H9 (cell line): ENCODE measurements around the gene RNF227. TPM values are rescaled to one million over a fixed set of nuclear protein-coding genes. Genes with fewer than 3 reads are reported as not detected.

Experiments used
- DNase-seq: peaks from one replicate; pipeline ENCODE4 v3.0.0-alpha.2; 2017
- H2AFZ ChIP-seq: one replicate; pipeline ENCODE4 v1.6.1; 2013; ENCODE audit warnings: mild to moderate bottlenecking, low read length, control low read depth, moderate library complexity
- H2AK5ac ChIP-seq: 2 replicates; pipeline ENCODE4 v1.6.1; 2013; ENCODE audit warnings: low read length, control low read depth, mixed read lengths; ENCODE audit not compliant: insufficient read length
- H2BK120ac ChIP-seq: one replicate; pipeline ENCODE4 v1.6.1; 2013; ENCODE audit warnings: low read depth, mild to moderate bottlenecking, low read length, control low read depth, inconsistent platforms; ENCODE audit not compliant: poor library complexity, severe bottlenecking
- H2BK12ac ChIP-seq: 2 replicates; pipeline ENCODE4 v1.6.1; 2013; ENCODE audit warnings: low read length, control low read depth, mixed read lengths, low read depth; ENCODE audit not compliant: insufficient read length
- H2BK15ac ChIP-seq: 2 replicates; pipeline ENCODE4 v1.6.1; 2013; ENCODE audit warnings: low read depth, low read length, control low read depth
- H2BK20ac ChIP-seq: one replicate; pipeline ENCODE4 v1.6.1; 2013; ENCODE audit warnings: low read depth, mild to moderate bottlenecking, low read length, control low read depth, inconsistent platforms; ENCODE audit not compliant: poor library complexity, severe bottlenecking
- H2BK5ac ChIP-seq: 2 replicates; pipeline ENCODE4 v1.6.1; 2013; ENCODE audit warnings: low read length, control low read depth, mixed read lengths; ENCODE audit not compliant: insufficient read length
- H3K14ac ChIP-seq: 2 replicates; pipeline ENCODE4 v1.6.1; 2013; ENCODE audit warnings: low read length, control low read depth; ENCODE audit not compliant: insufficient read depth
- H3K18ac ChIP-seq: 2 replicates; pipeline ENCODE4 v1.6.1; 2013; ENCODE audit warnings: low read depth, mild to moderate bottlenecking, mixed read lengths, low read length, control low read depth; ENCODE audit not compliant: insufficient read length
- H3K23ac ChIP-seq: 2 replicates; pipeline ENCODE4 v1.6.1; 2013; ENCODE audit warnings: low read length, control low read depth, mixed read lengths, low read depth; ENCODE audit not compliant: insufficient read length
- H3K23me2 ChIP-seq: 2 replicates; pipeline ENCODE4 v1.6.1; 2013; ENCODE audit warnings: low read depth, mild to moderate bottlenecking, mixed read lengths, low read length, control low read depth; ENCODE audit not compliant: insufficient read length, poor library complexity, severe bottlenecking
- H3K27ac ChIP-seq: 2 replicates; pipeline ENCODE4 v1.5.1; 2013; ENCODE audit warnings: low read length, control low read depth, mixed read lengths, low read depth; ENCODE audit not compliant: insufficient read length
- H3K27me3 ChIP-seq: 2 replicates; pipeline ENCODE4 v1.6.1; 2013; ENCODE audit warnings: low read length, control low read depth, inconsistent platforms; ENCODE audit not compliant: insufficient read depth
- H3K4ac ChIP-seq: 2 replicates; pipeline ENCODE4 v1.6.1; 2013; ENCODE audit warnings: low read depth, mild to moderate bottlenecking, control low read depth, inconsistent platforms, low read length, moderate library complexity
- H3K4me1 ChIP-seq: 2 replicates; pipeline ENCODE4 v1.6.1; 2013; ENCODE audit warnings: low read length, control low read depth, inconsistent platforms; ENCODE audit not compliant: insufficient read depth
- H3K4me2 ChIP-seq: 2 replicates; pipeline ENCODE4 v1.6.1; 2013; ENCODE audit warnings: low read length, control low read depth, mixed read lengths; ENCODE audit not compliant: insufficient read length, insufficient read depth
- H3K56ac ChIP-seq: 2 replicates; pipeline ENCODE4 v1.6.1; 2013; ENCODE audit warnings: low read depth, mild to moderate bottlenecking, mixed read lengths, low read length, control low read depth; ENCODE audit not compliant: insufficient read length
- H3K79me1 ChIP-seq: 2 replicates; pipeline ENCODE4 v1.6.1; 2013; ENCODE audit warnings: low read depth, mild to moderate bottlenecking, moderate library complexity, low read length, control low read depth, inconsistent platforms; ENCODE audit not compliant: insufficient read depth, poor library complexity, severe bottlenecking
- H3K79me2 ChIP-seq: 2 replicates; pipeline ENCODE4 v1.6.1; 2013; ENCODE audit warnings: low read length, control low read depth, inconsistent platforms; ENCODE audit not compliant: insufficient read depth
- H3K9ac ChIP-seq: 2 replicates; pipeline ENCODE4 v1.6.1; 2013; ENCODE audit warnings: low read length, control low read depth, mixed read lengths; ENCODE audit not compliant: insufficient read length; ENCODE audit errors: extremely low read depth
- H3K9me3 ChIP-seq: one replicate; pipeline ENCODE4 v1.6.1; 2013; ENCODE audit warnings: low read depth, low read length, inconsistent platforms; ENCODE audit not compliant: control insufficient read depth
- H3T11ph ChIP-seq: one replicate; pipeline ENCODE4 v1.6.1; 2013; ENCODE audit warnings: mild to moderate bottlenecking, low read length, control low read depth, inconsistent platforms
- H4K20me1 ChIP-seq: one replicate; pipeline ENCODE4 v1.6.1; 2013; ENCODE audit not compliant: control insufficient read depth, insufficient read length, insufficient read depth
- H4K5ac ChIP-seq: 2 replicates; pipeline ENCODE4 v1.6.1; 2013; ENCODE audit warnings: low read depth, mild to moderate bottlenecking, mixed read lengths, low read length, control low read depth; ENCODE audit not compliant: insufficient read length
- H4K8ac ChIP-seq: replicated peaks from 2 replicates; pipeline ENCODE4 v1.6.1; 2013; ENCODE audit warnings: low read length, control low read depth, mixed read lengths, low read depth; ENCODE audit not compliant: insufficient read length
- H4K91ac ChIP-seq: 2 replicates; pipeline ENCODE4 v1.6.1; 2013; ENCODE audit warnings: low read depth, mild to moderate bottlenecking, moderate library complexity, mixed read lengths, low read length, control low read depth; ENCODE audit not compliant: insufficient read length
- H3K27ac Mint-ChIP-seq, 3 experiments: 2 replicates in 2 of 3; 3 replicates in 1 of 3; pipeline ENCODE4 v1.8.0; 2020 to 2021; ENCODE audit warnings: mixed read lengths in 3 of 3, mild to moderate bottlenecking in 1 of 3, moderate library complexity in 1 of 3
- H3K27me3 Mint-ChIP-seq: 2 replicates; pipeline ENCODE4 v1.8.0; 2021; ENCODE audit warnings: low read depth, mild to moderate bottlenecking, moderate library complexity, mixed read lengths
- H3K36me3 Mint-ChIP-seq, 3 experiments: 2 replicates in 2 of 3; 3 replicates in 1 of 3; pipeline ENCODE4 v1.8.0; 2020 to 2021; ENCODE audit warnings: low read depth in 3 of 3, mixed read lengths in 3 of 3; ENCODE audit not compliant: insufficient read depth in 1 of 3
- H3K4me1 Mint-ChIP-seq, 2 experiments: 2 replicates each; pipeline ENCODE4 v1.8.0; 2020; ENCODE audit warnings: mixed read lengths in 2 of 2
- H3K4me3 Mint-ChIP-seq, 2 experiments: 2 replicates in 1 of 2; 3 replicates in 1 of 2; pipeline ENCODE4 v1.8.0; 2020 to 2021; ENCODE audit warnings: mild to moderate bottlenecking in 2 of 2, mixed read lengths in 2 of 2, moderate library complexity in 1 of 2
- H3K9me3 Mint-ChIP-seq, 2 experiments: 2 replicates in 1 of 2; 3 replicates in 1 of 2; pipeline ENCODE4 v1.8.0; 2020; ENCODE audit warnings: mild to moderate bottlenecking in 2 of 2, mixed read lengths in 2 of 2, moderate library complexity in 1 of 2
- CTCF ChIP-seq: fragments of 200-600 bp; sonication (generic); conservative IDR thresholded peaks from 3 replicates; pipeline ENCODE4 v1.8.0; 2021; ENCODE audit warnings: antibody characterized with exemption, mild to moderate bottlenecking
- total RNA-seq: library from RNA; stranded (reverse); gene quantifications from 2 replicates; pipeline ENCODE4 v1.2.1, GENCODE V29; 2021

Gene RNF227
- total RNA-seq, 1 experiment from 2014 or later: 1.9 TPM

DNA sequence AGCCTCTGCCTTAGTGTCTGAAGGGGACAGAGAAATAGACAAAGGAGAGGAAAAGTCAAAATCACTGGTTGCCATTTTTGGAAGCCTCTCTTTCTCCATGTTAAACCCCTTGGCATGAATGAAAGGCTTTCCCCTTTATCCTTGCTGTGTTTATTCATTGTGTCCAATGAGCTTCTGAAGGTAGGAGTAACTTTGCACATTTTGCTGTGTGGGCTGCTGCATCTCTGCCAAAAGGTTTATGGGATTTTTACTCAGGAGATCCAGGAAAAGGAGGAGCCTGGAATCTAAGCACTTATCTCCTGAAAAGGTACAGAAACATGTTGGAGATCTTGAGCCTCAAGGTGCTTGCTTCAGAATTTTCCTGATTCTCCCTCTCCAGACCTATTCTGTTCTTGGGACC lies 19.8 kb upstream of the RNF227 start:
- Histone ChIP-seq H3K4ac (no peak overlapping the region), H3K9me3 (no peaks in the 10 kb centered on the region), H3K23me2 (peaks cover 14% of the 10 kb centered on the region), H2BK15ac (no peak overlapping the region), H3K18ac (no peak overlapping the region), H2BK12ac (no peak overlapping the region), H3T11ph (no peak overlapping the region), H2AK5ac (no peak overlapping the region), H4K20me1 (no peaks in the 10 kb centered on the region), H3K79me2 (no peaks in the 10 kb centered on the region), H2BK20ac (no peak overlapping the region), H2AFZ (no peak overlapping the region), H4K8ac (no peak overlapping the region), H3K79me1 (no peaks in the 10 kb centered on the region), H2BK120ac (no peak overlapping the region), H3K23ac (no peak overlapping the region), H4K5ac (no peak overlapping the region), H4K91ac (no peak overlapping the region), H3K9ac (no peak overlapping the region), H3K4me2 (no peak overlapping the region), H3K14ac (no peak overlapping the region), H2BK5ac (no peak overlapping the region), H3K27me3 (no peaks in the 10 kb centered on the region; the same call in 1 of the 2 replicates), H3K4me1 (no peaks in the 10 kb centered on the region), H3K56ac (no peak overlapping the region), H3K27ac (no peak overlapping the region)
- Mint-ChIP-seq H3K4me3 (no peak overlapping the region), H3K9me3 (no peaks in the 10 kb centered on the region), H3K27me3 (peaks cover 3% of the 10 kb centered on the region; the same call in 1 of the 2 replicates), H3K27ac (no peak overlapping the region), H3K4me1 (peaks cover 18 to 19% of the 10 kb centered on the region in 2 experiments), H3K36me3 (peaks cover 12 to 52% (median 49%) of the 10 kb centered on the region in 3 experiments; a peak in 5 of 7 replicates)
- no peak for TF ChIP-seq CTCF
- DNase-seq: no peak
